Cardiac fibroblast (primary cell): ENCODE data around the gene TMEM232.

ENCODE experiments used
- DNase-seq, 2 donors: peaks; one replicate each; pipeline versions ENCODE4 v3.0.0 to v3.0.0-alpha.2; 2010; ENCODE audit warnings: low read depth in 2 of 2
- H3K4me3 ChIP-seq, 2 donors: replicated peaks in 1 of 2; 1 replicate in 1 of 2; 2 replicates in 1 of 2; pipeline ENCODE4 v1.5.1; 2011; ENCODE audit warnings: low read depth in 2 of 2, low read length in 2 of 2, mild to moderate bottlenecking in 2 of 2, moderate library complexity in 1 of 2
- CTCF ChIP-seq: IDR thresholded peaks from one replicate; pipeline ENCODE4 v1.5.1; 2011; ENCODE audit warnings: low read depth, mild to moderate bottlenecking, low read length, inconsistent platforms

Gene TMEM232

GRCh38 chr5:110507972-110508371 is 218.5 kb downstream of the TMEM232 start:
- H3K4me3 ChIP-seq: no peak overlapping the region
- no peak for DNase-seq
- no peak for TF ChIP-seq CTCF

DNA sequence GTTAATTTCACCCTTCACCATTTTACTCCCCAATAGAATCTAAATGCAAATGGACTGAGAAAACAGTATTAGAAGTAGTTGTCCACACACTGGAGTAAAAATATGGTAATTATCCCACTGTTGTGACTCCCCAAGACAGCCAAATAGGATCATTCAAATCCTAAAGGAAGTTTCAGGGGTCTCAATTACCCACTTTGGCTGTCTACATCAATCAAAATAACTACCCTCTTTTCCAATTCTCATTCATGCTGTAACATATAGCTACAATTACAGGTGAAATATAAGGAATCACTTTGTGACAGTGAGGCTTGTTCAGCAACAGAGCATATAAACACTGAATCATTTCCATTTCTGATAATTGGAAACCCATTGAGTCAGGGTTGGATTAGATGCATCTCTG is 220.1 kb downstream of the TMEM232 start:
- TF ChIP-seq CTCF: no peak
- no peak overlapping the region for H3K4me3 ChIP-seq
- no peak for DNase-seq

GRCh38 chr5:110496276-110496675 is 230.2 kb downstream of the TMEM232 start:
- no peak for TF ChIP-seq CTCF
- DNase-seq: no peak

DNA sequence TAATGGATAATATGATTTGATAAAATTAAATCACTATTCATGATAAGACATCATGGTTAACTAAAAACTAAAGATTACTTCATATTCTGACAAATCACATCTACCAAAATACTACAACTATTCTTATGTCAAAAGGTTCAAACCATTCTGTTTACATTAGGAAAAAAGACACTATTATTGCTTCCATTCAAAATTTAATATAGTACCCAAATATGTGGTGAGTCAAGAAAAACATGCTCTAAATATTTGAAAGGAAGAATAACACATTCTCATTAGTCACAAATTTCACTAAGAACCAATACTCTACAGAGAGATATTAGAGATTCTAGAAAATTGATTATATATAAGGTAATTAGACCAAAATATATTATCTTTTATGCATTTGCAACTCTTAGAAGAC is 234.0 kb downstream of the TMEM232 start:
- TF ChIP-seq CTCF: no peak
- DNase-seq: peak in 1 of 2 donors; percentile 15
- no peak overlapping the region for H3K4me3 ChIP-seq

More at GRCh38 chr5:110496276-110496675, 230.2 kb downstream of the TMEM232 start:
- H3K4me3 ChIP-seq: no peak overlapping the region

DNA sequence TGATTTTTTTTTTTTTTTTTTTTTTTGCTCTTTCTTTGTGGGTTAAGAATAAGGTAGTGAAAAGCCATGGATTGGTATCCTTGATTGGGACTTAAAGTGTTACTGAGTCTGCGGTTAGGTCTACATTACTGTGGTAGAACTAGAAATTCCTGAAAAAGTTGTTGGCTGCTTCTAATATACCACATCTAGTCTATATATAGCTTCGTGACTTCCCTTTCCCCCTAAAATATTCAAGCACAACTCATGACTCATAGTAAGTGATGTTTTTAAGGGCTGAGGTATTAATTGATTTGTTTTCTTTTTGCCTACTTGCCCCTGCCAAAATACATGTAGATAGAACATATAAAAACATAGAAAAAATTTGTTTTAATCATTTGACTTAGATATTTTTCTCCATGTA is 247.6 kb downstream of the TMEM232 start:
- no peak overlapping the region for H3K4me3 ChIP-seq
- peak; percentile 74 to 86 for DNase-seq
- no peak for TF ChIP-seq CTCF

- peak; percentile 34 to 70 for DNase-seq
- no peak overlapping the region for H3K4me3 ChIP-seq
- TF ChIP-seq CTCF: no peak
These were observed 248.6 kb downstream of the TMEM232 start for GRCh38 chr5:110477911-110478310.

GRCh38 chr5:110476164-110476563 is 250.3 kb downstream of the TMEM232 start:
- no peak overlapping the region for H3K4me3 ChIP-seq
- no peak for DNase-seq
- TF ChIP-seq CTCF: no peak
